Activated naive CD8-positive, alpha-beta T cell treated with anti-CD3 and anti-CD28 coated beads for 36 hours (primary cell): ENCODE data around the gene CFP. TPM values are rescaled to one million over a fixed set of nuclear protein-coding genes. Genes with fewer than 3 reads are reported as not detected.
A peak's percentile ranks its signal among the peaks of the same experiment; 100 is the strongest.
"Not testable (repeated sequence)": the region's sequence is repeated elsewhere in the genome, so short reads cannot be mapped to it uniquely, and the experiment has no call there.

Source experiments
- DNase-seq: peaks from one replicate; pipeline ENCODE4 v3.0.0; 2021
- H3K27ac Mint-ChIP-seq: one replicate; pipeline ENCODE4 v1.8.0; 2022; ENCODE audit warnings: mild to moderate bottlenecking, moderate library complexity, mixed read lengths
- H3K27me3 Mint-ChIP-seq: one replicate; pipeline ENCODE4 v1.8.0; 2022; ENCODE audit warnings: mild to moderate bottlenecking, mixed read lengths
- H3K36me3 Mint-ChIP-seq: one replicate; pipeline ENCODE4 v1.8.0; 2021; ENCODE audit warnings: mild to moderate bottlenecking, mixed read lengths
- H3K4me1 Mint-ChIP-seq: one replicate; pipeline ENCODE4 v1.8.0; 2021; ENCODE audit warnings: mixed read lengths
- H3K4me3 Mint-ChIP-seq: one replicate; pipeline ENCODE4 v1.8.0; 2022; ENCODE audit warnings: mild to moderate bottlenecking, moderate library complexity, mixed read lengths
- H3K9me3 Mint-ChIP-seq: one replicate; pipeline ENCODE4 v1.8.0; 2022; ENCODE audit warnings: mixed read lengths
- total RNA-seq, 2 experiments: library from RNA; stranded (reverse); gene quantifications; one replicate each; pipeline ENCODE4 v1.2.3, GENCODE V29; 2021

CFP gene
- total RNA-seq = 1 to 10 TPM in 1 of 2 experiments, under 1 TPM in 1; 0.90 to 1.9 TPM

DNA sequence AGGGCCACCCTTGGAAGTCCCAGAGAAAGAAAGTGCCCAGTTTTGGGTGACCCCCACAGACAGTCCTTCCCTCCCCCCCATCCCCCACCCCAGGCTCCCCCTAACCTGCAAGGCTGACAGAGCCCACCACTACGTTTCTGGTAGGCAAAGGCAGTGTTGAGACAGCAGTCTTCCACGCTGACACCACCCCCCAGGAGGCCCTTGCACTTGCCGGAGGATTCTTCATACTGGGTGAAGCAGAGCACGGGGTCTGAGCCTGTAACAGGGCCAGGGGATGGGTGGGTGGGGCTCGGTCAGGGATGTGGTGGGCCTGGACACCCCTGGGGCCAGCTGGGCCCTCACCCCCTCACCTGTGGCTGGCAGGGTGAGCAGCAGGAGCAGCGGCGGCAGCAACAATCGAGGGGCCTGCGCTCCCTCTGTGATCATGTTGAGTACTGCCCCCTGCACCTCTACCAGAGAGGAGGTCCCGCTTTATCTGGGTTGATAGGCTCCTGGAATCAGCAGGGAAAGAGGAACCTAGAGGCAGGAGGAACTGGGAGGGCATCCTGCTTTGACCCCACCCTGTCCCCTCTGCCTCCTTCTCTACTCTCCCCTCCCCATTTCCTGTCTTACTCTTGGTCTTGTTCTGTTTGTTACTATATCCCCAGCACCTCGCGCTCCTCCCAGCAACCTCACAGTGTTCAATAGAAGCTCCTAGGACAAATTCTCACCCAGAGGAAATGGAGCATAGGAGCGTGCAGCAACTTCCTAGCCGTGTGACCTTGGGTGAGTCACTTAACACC, at the start of gene CFP:
Gene CFP, minus strand, starts transcription at position 512 of the 782 bp plus-strand sequence. Its CDS starts 86 bp downstream, at position 426.
- DNase-seq = no peak

GRCh38 chrX:47675959-47676859, 46.5 kb upstream of the CFP start:
- H3K27me3 Mint-ChIP-seq, H3K4me3 Mint-ChIP-seq, DNase-seq, H3K9me3 Mint-ChIP-seq, H3K4me1 Mint-ChIP-seq, H3K36me3 Mint-ChIP-seq, H3K27ac Mint-ChIP-seq: not testable (repeated sequence)

More for the DNA sequence above, at the start of gene CFP:
- Mint-ChIP-seq H3K27me3 (no peaks in the 10 kb centered on the region), H3K27ac (peak within 1 kb of the TSS; percentile 76), H3K4me1 (peaks cover 14% of the 10 kb centered on the region), H3K4me3 (peak within 1 kb of the TSS; percentile 42), H3K9me3 (no peaks in the 10 kb centered on the region), H3K36me3 (no peaks in the 10 kb centered on the region)

GRCh38 chrX:47674776-47675175, 45.0 kb upstream of the CFP start:
- H3K9me3 Mint-ChIP-seq = no peaks in the 10 kb centered on the region
- H3K36me3 Mint-ChIP-seq = no peaks in the 10 kb centered on the region
- DNase-seq = no peak
- H3K27ac Mint-ChIP-seq = no peak overlapping the region
- no peaks in the 10 kb centered on the region for H3K27me3 Mint-ChIP-seq
- H3K4me1 Mint-ChIP-seq = no peaks in the 10 kb centered on the region
- no peak overlapping the region for H3K4me3 Mint-ChIP-seq

- not testable (repeated sequence) for H3K27ac Mint-ChIP-seq, H3K4me3 Mint-ChIP-seq, H3K36me3 Mint-ChIP-seq, H3K9me3 Mint-ChIP-seq, H3K4me1 Mint-ChIP-seq, H3K27me3 Mint-ChIP-seq, DNase-seq
These were observed 36.1 kb upstream of the CFP start for GRCh38 chrX:47665797-47666196.

DNA sequence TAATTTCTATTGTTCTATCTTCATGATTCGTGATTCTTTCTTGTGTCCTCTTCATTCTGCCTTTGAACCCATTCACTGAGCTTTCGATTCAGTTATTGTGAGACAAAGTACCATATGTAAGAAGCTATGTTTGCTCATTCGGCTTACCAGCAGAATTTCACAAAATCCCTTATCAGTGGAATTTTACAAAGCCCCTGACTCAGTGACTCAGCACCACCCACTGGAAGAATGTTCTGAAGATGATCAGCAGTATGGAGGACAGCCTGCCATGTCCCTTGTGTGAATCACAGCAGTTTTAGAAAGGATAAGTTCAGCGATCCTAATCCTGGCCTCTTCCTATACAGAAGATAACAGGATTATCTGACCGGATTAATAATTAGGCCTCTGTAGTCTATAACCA, 35.0 kb upstream of the CFP start:
- Mint-ChIP-seq H3K27ac (no peak overlapping the region), H3K4me3 (no peak overlapping the region), H3K27me3 (no peaks in the 10 kb centered on the region), H3K9me3 (no peaks in the 10 kb centered on the region), H3K36me3 (peaks cover 8% of the 10 kb centered on the region), H3K4me1 (peaks cover 10% of the 10 kb centered on the region)
- DNase-seq = no peak

GRCh38 chrX:47662144-47662657, 32.5 kb upstream of the CFP start:
- Mint-ChIP-seq H3K36me3 (peaks cover 19% of the 10 kb centered on the region), H3K4me1 (peaks cover 19% of the 10 kb centered on the region), H3K27me3 (no peaks in the 10 kb centered on the region), H3K4me3 (no peak overlapping the region), H3K27ac (peak overlapping the region; percentile 94), H3K9me3 (peaks cover 2% of the 10 kb centered on the region)
- DNase-seq = peak; percentile 39

DNA sequence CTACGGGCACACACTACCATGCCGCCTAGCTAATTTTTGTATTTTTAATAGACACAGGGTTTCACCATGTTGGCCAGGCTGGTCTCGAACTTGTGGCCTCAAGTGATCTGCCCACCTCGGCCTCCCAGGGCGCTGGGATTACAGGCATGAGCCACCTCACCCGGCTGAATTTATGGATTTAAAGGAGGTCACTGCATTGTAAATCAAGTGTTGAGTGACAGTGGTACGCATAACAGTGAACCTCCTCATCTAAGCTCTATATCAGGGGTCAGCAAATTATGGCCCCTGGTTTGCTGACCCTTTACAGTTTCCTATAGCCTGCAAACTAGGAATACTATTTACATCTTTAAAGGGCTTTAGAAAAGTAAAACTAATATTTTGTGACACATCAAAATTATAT, 31.8 kb upstream of the CFP start:
- Mint-ChIP-seq H3K27me3 (no peaks in the 10 kb centered on the region), H3K27ac (no peak overlapping the region), H3K36me3 (peaks cover 21% of the 10 kb centered on the region), H3K9me3 (peaks cover 2% of the 10 kb centered on the region), H3K4me3 (no peak overlapping the region), H3K4me1 (peaks cover 26% of the 10 kb centered on the region)
- DNase-seq = no peak

GRCh38 chrX:47659421-47659726, 29.6 kb upstream of the CFP start:
- Mint-ChIP-seq H3K9me3 (peaks cover 2% of the 10 kb centered on the region), H3K27ac (peak overlapping the region; percentile 97), H3K4me1 (peaks cover 36% of the 10 kb centered on the region), H3K36me3 (peaks cover 32% of the 10 kb centered on the region), H3K27me3 (no peaks in the 10 kb centered on the region), H3K4me3 (peak overlapping the region; percentile 87)
- no peak for DNase-seq

DNA sequence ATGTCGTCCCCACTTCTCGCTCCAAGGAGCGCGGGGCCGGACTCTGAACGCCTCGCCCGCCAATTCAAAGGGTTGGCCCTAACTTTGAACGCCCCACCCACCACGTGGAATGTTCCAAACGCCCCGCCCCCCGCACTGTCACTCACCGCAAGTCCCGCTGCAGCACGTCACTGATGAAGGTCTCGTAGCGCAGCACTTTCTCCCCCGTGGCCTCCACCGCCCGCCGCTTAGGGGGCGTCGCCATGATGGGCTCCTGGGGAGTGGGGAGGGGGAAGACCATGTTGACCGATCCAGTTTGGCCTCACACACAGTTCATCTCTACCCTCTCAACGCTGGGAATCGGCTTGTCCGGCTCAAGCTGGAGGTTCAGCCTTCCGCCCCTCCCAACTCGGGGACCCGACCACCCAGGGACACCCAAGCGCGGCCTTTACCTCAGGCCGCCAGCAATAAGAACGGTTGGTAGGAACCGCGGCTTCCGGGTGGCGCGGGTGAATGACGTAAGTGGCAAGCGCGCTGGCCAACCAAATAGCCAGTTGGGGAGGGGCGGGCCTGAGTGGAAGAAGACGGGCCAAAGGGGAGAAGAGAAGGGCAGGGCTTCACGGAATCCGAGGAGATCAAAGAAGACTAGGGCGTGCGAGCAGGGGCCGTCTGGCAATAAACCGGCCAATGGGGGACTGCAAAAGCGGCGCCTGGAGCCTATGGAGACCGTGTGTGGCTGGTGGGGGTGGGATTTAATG, 29.1 kb upstream of the CFP start, which contains the start of gene UXT:
Gene UXT, minus strand, starts transcription at position 497 of the 737 bp plus-strand sequence. Its CDS starts 253 bp downstream, at position 244.
- DNase-seq = peak; percentile 90
- H3K27me3 Mint-ChIP-seq = no peaks in the 10 kb centered on the region
- H3K4me1 Mint-ChIP-seq = peaks cover 36% of the 10 kb centered on the region
- H3K9me3 Mint-ChIP-seq = peaks cover 2% of the 10 kb centered on the region
- H3K4me3 Mint-ChIP-seq = peak within 1 kb of the TSS; percentile 87
- peak within 1 kb of the TSS; percentile 97 for H3K27ac Mint-ChIP-seq
- H3K36me3 Mint-ChIP-seq = peaks cover 32% of the 10 kb centered on the region

DNA sequence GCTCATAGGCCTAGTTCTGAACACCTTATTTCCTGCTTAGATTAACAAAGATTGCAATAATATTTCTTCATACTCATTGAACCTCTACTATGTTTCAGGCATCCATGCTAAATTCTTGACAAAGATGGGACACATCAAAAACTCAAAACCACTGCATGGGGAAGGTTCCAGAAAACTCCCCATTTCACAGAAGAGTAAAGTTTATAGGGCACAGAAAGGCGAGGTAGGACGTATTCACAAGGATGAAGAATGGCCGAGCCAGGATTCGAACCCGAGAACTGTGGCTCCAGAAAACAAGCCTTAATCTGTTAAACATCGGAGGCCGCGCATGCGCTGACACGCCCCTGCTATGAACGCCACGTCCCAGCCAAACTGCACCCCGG, 28.6 kb upstream of the CFP start:
- peaks cover 32% of the 10 kb centered on the region for H3K36me3 Mint-ChIP-seq
- no peak for DNase-seq
- peak overlapping the region; percentile 97 for H3K27ac Mint-ChIP-seq
- H3K4me3 Mint-ChIP-seq = peak overlapping the region; percentile 87
- peaks cover 36% of the 10 kb centered on the region for H3K4me1 Mint-ChIP-seq
- no peaks in the 10 kb centered on the region for H3K27me3 Mint-ChIP-seq
- peaks cover 2% of the 10 kb centered on the region for H3K9me3 Mint-ChIP-seq

DNA sequence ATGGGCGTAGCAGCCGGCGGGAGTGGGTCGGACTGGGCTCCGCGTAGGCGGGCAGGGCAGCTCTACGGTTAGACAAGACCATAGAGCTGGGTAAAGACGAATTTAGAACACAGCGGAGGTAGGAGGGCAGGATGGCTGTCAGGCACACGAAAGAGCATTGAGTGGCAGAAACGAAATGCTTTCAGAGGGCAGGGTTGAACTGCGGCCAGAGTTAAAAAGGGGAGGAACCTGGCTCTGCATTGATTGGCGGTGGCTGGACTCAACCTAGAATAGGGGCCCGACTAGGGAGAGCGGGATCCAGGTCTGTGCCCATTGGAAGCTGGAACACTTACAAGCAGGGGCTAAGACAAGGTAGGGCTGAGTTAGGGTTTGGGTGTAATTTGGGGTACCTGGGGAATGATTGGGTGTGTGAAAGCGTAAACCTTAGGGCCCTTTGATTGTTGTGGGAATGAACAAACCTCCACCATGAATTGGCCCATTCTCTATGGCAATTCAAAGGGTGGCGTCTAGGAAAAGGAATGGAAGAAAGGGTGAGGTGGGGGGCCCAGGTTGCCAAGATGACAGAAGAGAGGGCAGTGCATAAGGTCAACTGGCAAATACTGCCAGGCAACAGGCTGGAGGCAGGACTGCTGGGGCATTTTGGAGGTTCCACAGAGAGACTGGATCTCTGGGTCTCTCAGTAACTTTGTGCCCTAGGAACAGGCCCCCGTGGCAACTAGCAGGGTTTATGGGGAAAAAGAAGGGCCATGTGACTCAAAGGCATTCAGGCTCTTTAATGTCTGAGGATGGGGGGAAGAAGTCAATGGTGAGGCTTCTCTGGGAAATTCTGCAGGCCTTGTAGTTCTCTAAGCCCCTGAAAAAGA, 21.5 kb upstream of the CFP start:
- peak overlapping the region; percentile 92 for H3K27ac Mint-ChIP-seq
- H3K36me3 Mint-ChIP-seq = peaks cover 38% of the 10 kb centered on the region
- DNase-seq = no peak
- H3K9me3 Mint-ChIP-seq = no peaks in the 10 kb centered on the region
- peak overlapping the region; percentile 92 for H3K4me3 Mint-ChIP-seq
- H3K4me1 Mint-ChIP-seq = peaks cover 41% of the 10 kb centered on the region
- H3K27me3 Mint-ChIP-seq = no peaks in the 10 kb centered on the region

DNA sequence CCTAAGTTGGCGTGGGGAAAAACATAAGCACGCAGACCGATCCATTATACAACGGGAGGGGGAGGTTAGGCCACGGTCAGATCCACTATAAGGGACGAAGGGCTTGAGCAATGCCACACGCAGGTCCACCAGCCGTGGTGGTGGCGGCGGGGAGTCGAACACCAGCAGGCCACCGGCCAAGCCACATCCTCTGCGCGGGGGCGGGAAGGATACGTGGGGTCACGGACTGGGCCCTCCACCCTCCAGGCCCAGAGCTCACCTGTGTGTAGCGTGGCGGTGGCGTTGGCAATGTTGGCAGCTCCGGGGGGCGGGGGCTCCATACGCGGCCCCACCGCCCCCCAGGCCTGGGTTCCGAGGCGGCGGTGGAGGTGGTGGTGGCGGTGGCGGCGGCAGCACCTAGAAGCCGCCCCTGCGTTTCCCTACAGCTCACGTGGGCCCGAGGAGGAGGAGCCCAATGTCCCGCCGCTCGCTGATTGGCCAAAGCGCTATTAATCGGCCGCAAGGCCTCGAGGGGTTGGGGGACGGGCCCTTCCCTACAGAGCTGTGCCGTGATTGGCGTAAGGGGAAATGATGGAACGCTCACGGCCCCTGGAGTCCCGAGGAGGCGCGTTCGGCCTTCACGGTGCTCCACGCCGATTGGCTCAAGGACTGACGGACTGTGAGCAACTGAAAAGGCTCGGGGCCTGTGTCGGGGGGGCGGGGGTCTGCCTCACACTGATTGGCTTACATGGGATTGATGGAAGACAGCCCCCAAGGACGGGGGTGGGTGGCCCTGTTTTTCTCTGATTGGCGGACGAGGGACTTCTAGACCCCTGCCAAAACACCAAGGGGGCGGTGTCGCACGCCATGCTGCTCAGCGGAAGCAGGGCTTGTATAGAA, 20.7 kb upstream of the CFP start, which contains the start of gene ELK1:
Gene ELK1, minus strand, starts transcription at position 400 of the 879 bp plus-strand sequence. CDS start 9,122 bp downstream, outside the sequence.
- peak; percentile 89 for DNase-seq
- Mint-ChIP-seq H3K27me3 (no peaks in the 10 kb centered on the region), H3K36me3 (peaks cover 30% of the 10 kb centered on the region), H3K9me3 (no peaks in the 10 kb centered on the region), H3K27ac (peak within 1 kb of the TSS; percentile 92), H3K4me1 (peaks cover 34% of the 10 kb centered on the region), H3K4me3 (peak within 1 kb of the TSS; percentile 92)

GRCh38 chrX:47649781-47650163, 20.0 kb upstream of the CFP start:
- Mint-ChIP-seq H3K27ac (peak overlapping the region; percentile 92), H3K4me1 (peaks cover 37% of the 10 kb centered on the region), H3K4me3 (peak overlapping the region; percentile 92), H3K27me3 (no peaks in the 10 kb centered on the region), H3K36me3 (peaks cover 32% of the 10 kb centered on the region), H3K9me3 (no peaks in the 10 kb centered on the region)
- DNase-seq = no peak
